Panc1 (cell line): ENCODE data around the gene TBC1D32.

Source experiments
- CTCF ChIP-seq: fragments of 450-650 bp; IDR thresholded peaks from 2 replicates; pipeline ENCODE4 v1.5.1; 2017; ENCODE audit warnings: mild to moderate bottlenecking
- POLR2AphosphoS5 ChIP-seq: IDR thresholded peaks from 2 replicates; pipeline ENCODE4 v1.6.1; 2012; ENCODE audit warnings: mild to moderate bottlenecking, low read depth, low read length, moderate library complexity
- REST ChIP-seq, 2 experiments: IDR thresholded peaks; 2 replicates each; pipeline ENCODE4 v1.6.1; 2011 to 2012; ENCODE audit warnings: low read depth in 2 of 2, control low read depth in 1 of 2, low read length in 1 of 2, mild to moderate bottlenecking in 1 of 2, moderate library complexity in 1 of 2; ENCODE audit not compliant: insufficient read depth in 1 of 2
- TCF7L2 ChIP-seq: IDR thresholded peaks from 2 replicates; pipeline ENCODE4 v1.6.1; 2011; ENCODE audit warnings: mild to moderate bottlenecking, low read depth, low read length, inconsistent platforms

- TF ChIP-seq CTCF (no peak), REST (IDR thresholded peaks at IDR 0.05; ENCODE audit: insufficient read depth in 1 of 2, low read depth in 2 of 2, low read length in 1 of 2) (no peak), POLR2AphosphoS5 (no peak), TCF7L2 (no peak)
Observed at GRCh38 chr6:121033091-121033490, 301.2 kb downstream of the TBC1D32 start.
